Endothelial cell of umbilical vein (primary cell): ENCODE data around the gene CCND1. TPM values are rescaled to one million over a fixed set of nuclear protein-coding genes. Genes with fewer than 3 reads are reported as not detected.

Experiments used
- BruUV-seq: library from RNA; stranded (reverse); fragments of 400-500 nt; replicated peaks from 2 replicates; lab custom pipeline; 2021; lab: Mats Ljungman, UMichigan
- CTCF ChIA-PET: fragments of 300-600, 350-600 bp; sonication (Branson Sonifier 250); formaldehyde crosslinking; loops from one replicate; lab custom pipeline; 2021; ENCODE audit warnings: antibody characterized with exemption, inconsistent platforms; lab: Charles Lee
- POLR2A ChIA-PET: fragments of 300-600, 350-600 bp; sonication (Branson Sonifier 250); formaldehyde crosslinking; loops from one replicate; lab custom pipeline; 2021; ENCODE audit warnings: antibody characterized with exemption, inconsistent platforms; lab: Charles Lee
- DNase-seq: peaks from one replicate; pipeline ENCODE4 v3.0.0-alpha.2; 2011; ENCODE audit warnings: low read depth, low spot score
- FAIRE-seq: peaks from 2 replicates; lab custom pipeline; 2011; peaks lifted over from hg19 to GRCh38; lab: Jason Lieb, UNC
- H2AFZ ChIP-seq: 2 replicates; pipeline ENCODE4 v1.6.0; 2012; ENCODE audit warnings: low read depth, low read length, control low read depth, inconsistent platforms
- H3K27ac ChIP-seq: 2 replicates; pipeline ENCODE4 v1.5.1; 2011; ENCODE audit warnings: low read depth, mild to moderate bottlenecking, control low read depth, low read length, moderate library complexity; ENCODE audit not compliant: insufficient read depth
- H3K27me3 ChIP-seq, 2 experiments: 2 replicates each; pipeline versions ENCODE4 v1.6.0 to v1.6.1; 2011; ENCODE audit warnings: low read length in 2 of 2, mixed read lengths in 1 of 2; ENCODE audit not compliant: control insufficient read depth in 2 of 2, insufficient read depth in 2 of 2
- H3K36me3 ChIP-seq, 2 experiments: 2 replicates in 1 of 2; 3 replicates in 1 of 2; pipeline ENCODE4 v1.5.1; 2011; ENCODE audit warnings: low read length in 2 of 2, mild to moderate bottlenecking in 1 of 2, moderate library complexity in 1 of 2; ENCODE audit not compliant: control insufficient read depth in 2 of 2, insufficient read depth in 2 of 2; ENCODE audit errors: extremely low read depth in 1 of 2
- H3K4me1 ChIP-seq: 3 replicates; pipeline ENCODE4 v1.5.1; 2011; ENCODE audit warnings: mild to moderate bottlenecking, low read length; ENCODE audit not compliant: control insufficient read depth, insufficient read depth; ENCODE audit errors: extremely low read depth
- H3K4me2 ChIP-seq: 2 replicates; pipeline ENCODE4 v1.6.1; 2011; ENCODE audit warnings: low read length, control low read depth, mixed read lengths; ENCODE audit not compliant: insufficient read depth
- H3K4me3 ChIP-seq, 3 experiments: fragments of 200-600 bp in 1 of 3; sonication (generic), shearing (Covaris generic) in 1 of 3; replicated peaks in 1 of 3; 2 replicates each; pipeline ENCODE4 v1.5.1; 2011 to 2016; ENCODE audit warnings: control low read depth in 3 of 3, low read length in 3 of 3, mild to moderate bottlenecking in 2 of 3, inconsistent platforms in 1 of 3, low read depth in 1 of 3, moderate library complexity in 1 of 3; ENCODE audit not compliant: insufficient read depth in 1 of 3
- H3K79me2 ChIP-seq: 2 replicates; pipeline ENCODE4 v1.6.0; 2012; ENCODE audit warnings: low read length, inconsistent platforms; ENCODE audit not compliant: control insufficient read depth, insufficient read depth
- H3K9ac ChIP-seq: replicated peaks from 2 replicates; pipeline ENCODE3; 2011; ENCODE audit warnings: low read length, control low read depth; ENCODE audit not compliant: insufficient read depth; ENCODE audit errors: extremely low read depth
- H3K9me1 ChIP-seq: replicated peaks from 3 replicates; pipeline ENCODE4 v1.6.0; 2011; ENCODE audit warnings: mild to moderate bottlenecking, low read length; ENCODE audit not compliant: control insufficient read depth, insufficient read depth; ENCODE audit errors: extremely low read depth
- H3K9me3 ChIP-seq: replicated peaks from 2 replicates; pipeline ENCODE4 v1.5.1; 2012; ENCODE audit warnings: low read length, inconsistent platforms; ENCODE audit not compliant: control insufficient read depth, insufficient read depth
- H4K20me1 ChIP-seq: replicated peaks from 2 replicates; pipeline ENCODE3; 2011; ENCODE audit warnings: mild to moderate bottlenecking, low read length; ENCODE audit not compliant: control insufficient read depth, insufficient read depth; ENCODE audit errors: extremely low read depth
- CTCF ChIP-seq, 2 donors: IDR thresholded peaks; 1 replicate in 1 of 2; 2 replicates in 1 of 2; pipeline ENCODE4 v1.5.1; 2011; ENCODE audit warnings: low read length in 2 of 2, mild to moderate bottlenecking in 2 of 2, moderate library complexity in 2 of 2, control low read depth in 1 of 2, inconsistent platforms in 1 of 2, low read depth in 1 of 2; ENCODE audit not compliant: insufficient read depth in 1 of 2; ENCODE audit errors: extremely low read depth in 1 of 2
- EZH2 ChIP-seq: IDR thresholded peaks from 2 replicates; pipeline ENCODE4 v1.6.1; 2012; ENCODE audit warnings: borderline replicate concordance, low read depth, mild to moderate bottlenecking, moderate library complexity, low read length, inconsistent platforms; ENCODE audit not compliant: severe bottlenecking
- FOS ChIP-seq: IDR thresholded peaks from 2 replicates; pipeline ENCODE4 v1.6.1; 2011; ENCODE audit warnings: mild to moderate bottlenecking, low read length, moderate library complexity, borderline replicate concordance; ENCODE audit not compliant: insufficient read depth
- GATA2 ChIP-seq: IDR thresholded peaks from 2 replicates; pipeline ENCODE4 v1.7.0; 2011; ENCODE audit warnings: low read depth, mild to moderate bottlenecking, moderate library complexity, mixed read lengths, low read length; ENCODE audit not compliant: insufficient read length, insufficient read depth
- JUN ChIP-seq: IDR thresholded peaks from 2 replicates; pipeline ENCODE4 v1.6.1; 2011; ENCODE audit warnings: borderline replicate concordance, low read depth; ENCODE audit not compliant: insufficient read length, insufficient read depth
- MYC ChIP-seq: IDR thresholded peaks from one replicate; pipeline ENCODE4 v1.6.1; 2011; ENCODE audit warnings: mild to moderate bottlenecking, low read depth, low read length
- POLR2A ChIP-seq: IDR thresholded peaks from 2 replicates; pipeline ENCODE4 v1.6.1; 2012; ENCODE audit warnings: low read depth, mild to moderate bottlenecking, control low read depth, low read length
- POLR2AphosphoS5 ChIP-seq: IDR thresholded peaks from 2 replicates; pipeline ENCODE4 v1.6.1; 2012; ENCODE audit warnings: low read depth, mild to moderate bottlenecking, control low read depth, low read length, moderate library complexity; ENCODE audit not compliant: insufficient read depth
- dilution Hi-C: fragments of 300-500 bp; cut with MboI; formaldehyde crosslinking; loops from one replicate; pipeline ENCODE4 v1.15.0; 2019; ENCODE audit warnings: low sequenced_read_pairs; ENCODE audit not compliant: extremely low pct_ligation_motif_present
- intact Hi-C: fragments of 100-400 bp; cut with micrococcal nuclease; formaldehyde crosslinking; loops from one replicate; pipeline ENCODE4 v1.10.0; 2022
- polyA plus RNA-seq, 4 experiments: library from polyadenylated mRNA; depleted of rRNA in 3 of 4; stranded (reverse) in 3 of 4; unstranded in 1 of 4; fragments of >200 nt; gene quantifications; 2 replicates each; pipeline versions ENCODE4 v1.2.1 to v1.2.3, GENCODE V29; 2011 to 2012; ENCODE audit warnings: missing spikeins in 1 of 4
- total RNA-seq: library from RNA; stranded (reverse); gene quantifications from 2 replicates; pipeline ENCODE4 v1.2.3, GENCODE V29; 2021
- TF ChIP-seq, protein P1 (sequence below): IDR thresholded peaks from 2 replicates; pipeline ENCODE4 v1.6.1; 2011; ENCODE audit not compliant: insufficient read depth, insufficient read length

Gene CCND1
- total and polyA plus RNA-seq, 2 donors (not counting 3 experiments of a cell fraction or from before 2014, with no cell fraction given), result 98.7 to 370 TPM

GRCh38 chr11:69617682-69618081, 23.3 kb upstream of the CCND1 start:
- Histone ChIP-seq H3K4me2 (no peak overlapping the region), H3K9me1 (no peaks in the 10 kb centered on the region), H4K20me1 (no peaks in the 10 kb centered on the region), H3K27ac (no peak overlapping the region), H3K4me3 (no peak overlapping the region), H3K79me2 (no peaks in the 10 kb centered on the region), H3K9ac (no peak overlapping the region), H3K36me3 (no peaks in the 10 kb centered on the region), H3K27me3 (peaks cover 3 to 4% of the 10 kb centered on the region in 2 experiments), H3K9me3 (no peaks in the 10 kb centered on the region), H2AFZ (no peak overlapping the region), H3K4me1 (no peaks in the 10 kb centered on the region)
- dilution Hi-C loops, result no loop called here
- ChIA-PET CTCF (no interaction called here), POLR2A (no interaction called here)
- no TSS peak for BruUV-seq
- FAIRE-seq (no peak), DNase-seq (no peak)
- no peak for TF ChIP-seq FOS
- no peak for TF ChIP-seq MYC
- TF ChIP-seq POLR2A, result no peak
- TF ChIP-seq POLR2AphosphoS5, result no peak
- TF ChIP-seq CTCF (IDR thresholded peaks at IDR 0.05; ENCODE audit: extremely low read depth in 1 of 2, insufficient read depth in 1 of 2, low read depth in 1 of 2, low read length in 2 of 2), result no peak
- TF ChIP-seq, protein P1, sequence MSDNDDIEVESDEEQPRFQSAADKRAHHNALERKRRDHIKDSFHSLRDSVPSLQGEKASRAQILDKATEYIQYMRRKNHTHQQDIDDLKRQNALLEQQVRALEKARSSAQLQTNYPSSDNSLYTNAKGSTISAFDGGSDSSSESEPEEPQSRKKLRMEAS, result no peak
- no peak for TF ChIP-seq GATA2
- TF ChIP-seq JUN, result no peak
- TF ChIP-seq EZH2, result no peak
- intact Hi-C loops, result no loop called here
